H1 (cell line): Measurements from ENCODE around the gene RERE. TPM values are rescaled to one million over a fixed set of nuclear protein-coding genes. Genes with fewer than 3 reads are reported as not detected.

Experiments used
- CTCF ChIA-PET: fragments of 300-600 bp; sonication (Branson Sonifier 250); formaldehyde crosslinking; loops from one replicate; lab custom pipeline; 2021; ENCODE audit not compliant: partially characterized antibody; lab: Charles Lee
- POLR2A ChIA-PET: fragments of 300-600 bp; sonication (Branson Sonifier 250); formaldehyde crosslinking; loops from one replicate; lab custom pipeline; 2021; ENCODE audit warnings: inconsistent platforms; ENCODE audit not compliant: partially characterized antibody; lab: Charles Lee
- DNase-seq, 2 experiments: peaks; one replicate each; pipeline versions ENCODE4 v3.0.0 to v3.0.0-alpha.2; 2010 to 2022; ENCODE audit warnings: low spot score in 2 of 2, low read depth in 1 of 2, mixed read lengths in 1 of 2
- FAIRE-seq: peaks from 2 replicates; lab custom pipeline; 2011; peaks lifted over from hg19 to GRCh38; lab: Jason Lieb, UNC
- H2AFZ ChIP-seq: 2 replicates; pipeline ENCODE4 v1.8.1; 2012; ENCODE audit warnings: low read length, inconsistent platforms
- H2AK5ac ChIP-seq: 2 replicates; pipeline ENCODE4 v1.6.1; 2013; ENCODE audit warnings: low read depth, low read length
- H2BK120ac ChIP-seq: replicated peaks from 2 replicates; pipeline ENCODE3; 2013; ENCODE audit warnings: low read depth, low read length, inconsistent platforms
- H2BK12ac ChIP-seq: 2 replicates; pipeline ENCODE4 v1.6.1; 2013; ENCODE audit warnings: low read depth, low read length
- H2BK15ac ChIP-seq: 2 replicates; pipeline ENCODE4 v1.6.1; 2013; ENCODE audit warnings: low read length
- H2BK20ac ChIP-seq: 2 replicates; pipeline ENCODE4 v1.6.1; 2013; ENCODE audit warnings: low read length
- H2BK5ac ChIP-seq: 2 replicates; pipeline ENCODE4 v1.6.1; 2013; ENCODE audit warnings: low read depth, low read length
- H3K14ac ChIP-seq: 2 replicates; pipeline ENCODE4 v1.6.1; 2013; ENCODE audit warnings: inconsistent platforms; ENCODE audit not compliant: insufficient read length
- H3K18ac ChIP-seq: 2 replicates; pipeline ENCODE4 v1.6.1; 2013; ENCODE audit warnings: low read length; ENCODE audit errors: extremely low read depth
- H3K23ac ChIP-seq: 2 replicates; pipeline ENCODE4 v1.6.1; 2013; ENCODE audit warnings: inconsistent platforms; ENCODE audit not compliant: insufficient read length
- H3K23me2 ChIP-seq: 2 replicates; pipeline ENCODE4 v1.6.1; 2013; ENCODE audit warnings: low read depth, low read length
- H3K27ac ChIP-seq: 2 replicates; pipeline ENCODE4 v1.6.1; 2011; ENCODE audit warnings: low read depth, low read length, inconsistent platforms
- H3K27me3 ChIP-seq, 4 experiments: replicated peaks in 1 of 4; 1 replicate in 1 of 4; 2 replicates in 3 of 4; pipeline versions ENCODE4 v1.6.1 to v1.8.1; 2011 to 2013; ENCODE audit warnings: low read length in 3 of 4, mild to moderate bottlenecking in 3 of 4, inconsistent platforms in 2 of 4, mixed read lengths in 2 of 4, moderate library complexity in 1 of 4; ENCODE audit not compliant: control insufficient read depth in 3 of 4, insufficient read depth in 3 of 4; ENCODE audit errors: extremely low read depth in 1 of 4
- H3K36me3 ChIP-seq, 4 experiments: 2 replicates each; pipeline versions ENCODE4 v1.6.1 to v1.8.1; 2011 to 2013; ENCODE audit warnings: mild to moderate bottlenecking in 4 of 4, low read length in 3 of 4, moderate library complexity in 2 of 4, control low read depth in 1 of 4, inconsistent platforms in 1 of 4; ENCODE audit not compliant: insufficient read depth in 4 of 4, control insufficient read depth in 2 of 4
- H3K4ac ChIP-seq: replicated peaks from 2 replicates; pipeline ENCODE3; 2013; ENCODE audit warnings: low read length, low read depth, mixed read lengths, inconsistent platforms; ENCODE audit not compliant: insufficient read length
- H3K4me1 ChIP-seq, 4 experiments: replicated peaks in 1 of 4; 1 replicate in 1 of 4; 2 replicates in 3 of 4; pipeline versions ENCODE4 v1.6.1 to v1.8.1; 2011 to 2013; ENCODE audit warnings: low read length in 3 of 4, inconsistent platforms in 2 of 4, mixed read lengths in 1 of 4; ENCODE audit not compliant: insufficient read depth in 4 of 4, control insufficient read depth in 3 of 4
- H3K4me2 ChIP-seq, 2 experiments: 2 replicates each; pipeline versions ENCODE4 v1.6.1 to v1.8.1; 2011 to 2013; ENCODE audit warnings: low read depth in 2 of 2, low read length in 2 of 2, control low read depth in 1 of 2, inconsistent platforms in 1 of 2, mild to moderate bottlenecking in 1 of 2; ENCODE audit not compliant: insufficient read depth in 1 of 2
- H3K4me3 ChIP-seq, 4 experiments: fragments of 200-600, 300-600 bp in 1 of 4; sonication (generic), shearing (Covaris generic), sonication (Bioruptor Twin) in 1 of 4; 2 replicates each; pipeline versions ENCODE4 v1.5.1 to v1.8.1; 2011 to 2016; ENCODE audit warnings: low read length in 4 of 4, low read depth in 3 of 4, control low read depth in 2 of 4, inconsistent platforms in 2 of 4, mild to moderate bottlenecking in 2 of 4, mixed read lengths in 1 of 4, moderate library complexity in 1 of 4; ENCODE audit not compliant: insufficient read depth in 2 of 4; ENCODE audit errors: extremely low read depth in 1 of 4
- H3K56ac ChIP-seq: replicated peaks from 2 replicates; pipeline ENCODE3; 2013; ENCODE audit warnings: low read depth, mild to moderate bottlenecking, mixed read lengths, low read length, inconsistent platforms; ENCODE audit not compliant: insufficient read length
- H3K79me1 ChIP-seq: 2 replicates; pipeline ENCODE4 v1.6.1; 2013; ENCODE audit warnings: low read depth, low read length, control low read depth
- H3K79me2 ChIP-seq, 2 experiments: 2 replicates each; pipeline versions ENCODE4 v1.6.1 to v1.8.1; 2012 to 2013; ENCODE audit warnings: low read length in 2 of 2, mild to moderate bottlenecking in 2 of 2, inconsistent platforms in 1 of 2; ENCODE audit not compliant: insufficient read depth in 2 of 2, control insufficient read depth in 1 of 2
- H3K9ac ChIP-seq, 4 experiments: replicated peaks in 1 of 4; 1 replicate in 1 of 4; 2 replicates in 3 of 4; pipeline versions ENCODE4 v1.6.1 to v1.8.1; 2011 to 2013; ENCODE audit warnings: low read depth in 3 of 4, low read length in 3 of 4, control low read depth in 2 of 4, mild to moderate bottlenecking in 2 of 4, moderate library complexity in 2 of 4, inconsistent platforms in 1 of 4; ENCODE audit errors: extremely low read depth in 1 of 4
- H3K9me3 ChIP-seq, 2 experiments: 2 replicates each; pipeline versions ENCODE4 v1.6.1 to v1.8.1; 2012 to 2013; ENCODE audit warnings: mild to moderate bottlenecking in 2 of 2, moderate library complexity in 2 of 2, control low read depth in 1 of 2, inconsistent platforms in 1 of 2, low read depth in 1 of 2, low read length in 1 of 2, mixed read lengths in 1 of 2; ENCODE audit not compliant: insufficient read depth in 2 of 2
- H4K20me1 ChIP-seq, 2 experiments: replicated peaks in 1 of 2; 2 replicates each; pipeline versions ENCODE3 to v1.8.1; 2011 to 2013; ENCODE audit warnings: inconsistent platforms in 2 of 2, low read length in 2 of 2, mild to moderate bottlenecking in 1 of 2; ENCODE audit not compliant: insufficient read depth in 2 of 2, control insufficient read depth in 1 of 2
- H4K5ac ChIP-seq: 2 replicates; pipeline ENCODE4 v1.6.1; 2013; ENCODE audit warnings: low read length, low read depth, mixed read lengths, inconsistent platforms; ENCODE audit not compliant: insufficient read length
- H4K8ac ChIP-seq: 2 replicates; pipeline ENCODE4 v1.8.0; 2013; ENCODE audit warnings: mild to moderate bottlenecking, moderate library complexity, low read length, inconsistent platforms; ENCODE audit not compliant: insufficient read depth; ENCODE audit errors: extremely low read depth
- H4K91ac ChIP-seq: replicated peaks from 2 replicates; pipeline ENCODE3; 2013; ENCODE audit warnings: low read length, mixed read lengths, inconsistent platforms; ENCODE audit not compliant: insufficient read length
- ASH2L ChIP-seq: fragments of 200-600, 300-600 bp; sonication (generic); IDR thresholded peaks from one replicate; pipeline ENCODE4 v1.7.1; 2017; ENCODE audit warnings: low read length
- KDM1A ChIP-seq: fragments of 200-600, 300-600 bp; sonication (generic); IDR thresholded peaks from 2 replicates; pipeline ENCODE4 v1.7.1; 2016; ENCODE audit warnings: mild to moderate bottlenecking, low read length, borderline replicate concordance
- MAFK ChIP-seq: IDR thresholded peaks from 2 replicates; pipeline ENCODE4 v1.6.1; 2012; ENCODE audit warnings: low read depth, mild to moderate bottlenecking, improper control_type of control experiment, low read length
- SIRT6 ChIP-seq: IDR thresholded peaks from one replicate; pipeline ENCODE4 v1.7.1; 2012; ENCODE audit warnings: low read length, inconsistent platforms
- SP4 ChIP-seq: IDR thresholded peaks from 2 replicates; pipeline ENCODE4 v1.6.1; 2012; ENCODE audit warnings: low read length, inconsistent platforms
- SUZ12 ChIP-seq: fragments of 200-600 bp; sonication (generic); IDR thresholded peaks from 2 replicates; pipeline ENCODE4 v1.6.1; 2012; ENCODE audit warnings: mild to moderate bottlenecking, inconsistent platforms, low read length, moderate library complexity, mixed read lengths
- YY1 ChIP-seq: IDR thresholded peaks from 2 replicates; pipeline ENCODE4 v1.6.1; 2011; ENCODE audit warnings: low read depth, mild to moderate bottlenecking, low read length
- WGBS, 2 experiments: shearing (Covaris generic) in 1 of 2; methylation state at CpG; one replicate each; pipeline versions ENCODE4 v1.1.6 to v1.1.7; 2013 to 2015; ENCODE audit warnings: low lambda C conversion rate in 2 of 2, mixed read lengths in 2 of 2, inconsistent platforms in 1 of 2, low coverage in 1 of 2, missing lambda C conversion rate in 1 of 2; ENCODE audit not compliant: insufficient replicate concordance in 2 of 2, insufficient coverage in 1 of 2, insufficient read length in 1 of 2; ENCODE audit errors: extremely low coverage in 1 of 2, missing lambda C conversion rate in 1 of 2; 5-methylcytosine and 5-hydroxymethylcytosine counted together
- polyA plus RNA-seq, 7 experiments: library from polyadenylated mRNA; depleted of rRNA in 3 of 7; stranded (reverse) in 5 of 7; unstranded in 2 of 7; fragments of >200 nt in 5 of 7; fragments of 200-250 nt in 2 of 7; gene quantifications; 1 replicate in 5 of 7; 2 replicates in 1 of 7; 4 replicates in 1 of 7; pipeline versions ENCODE4 v1.2.1 to v1.2.3, GENCODE V29; 2011 to 2013; ENCODE audit warnings: missing spikeins in 2 of 7, mixed read lengths in 2 of 7
- total RNA-seq: library from RNA; stranded (reverse); fragmentation: NEBNext Ultra II Directional; extraction: Animal tissue kit (Norgen Biotek cat#: 25700); gene quantifications from 2 replicates; pipeline ENCODE4 v1.2.1, GENCODE V29; 2021

RERE gene
- total and polyA plus RNA-seq, 2 of the 8 experiments (the other 6 are each of a cell fraction or from before 2014, with no cell fraction given) = 15.3 to 142 TPM

- FAIRE-seq = no peak
Measured at GRCh38 chr1:8698012-8698630, 119.3 kb downstream of the RERE start.

More at GRCh38 chr1:8698012-8698630, 119.3 kb downstream of the RERE start:
- Histone ChIP-seq H3K56ac (no peak overlapping the region), H2BK20ac (no peak overlapping the region), H2BK5ac (no peak overlapping the region), H3K4me2 (no peak overlapping the region), H3K9me3 (no peaks in the 10 kb centered on the region), H2AK5ac (no peak overlapping the region), H3K36me3 (no peaks in the 10 kb centered on the region), H3K4me1 (peaks cover 2 to 27% (median 10%) of the 10 kb centered on the region in 4 experiments; a peak in 6 of 7 replicates), H4K5ac (no peak overlapping the region), H3K4me3 (no peak overlapping the region), H3K14ac (no peak overlapping the region), H2AFZ (no peak overlapping the region), H3K79me2 (peaks cover 35 to 96% of the 10 kb centered on the region in 2 experiments), H3K79me1 (peaks cover 3% of the 10 kb centered on the region), H3K9ac (no peak overlapping the region), H4K20me1 (peaks cover 18 to 26% of the 10 kb centered on the region in 2 experiments), H4K8ac (no peak overlapping the region), H4K91ac (no peak overlapping the region), H2BK12ac (no peak overlapping the region), H3K27me3 (no peaks in the 10 kb centered on the region), H3K23ac (no peak overlapping the region), H2BK120ac (no peak overlapping the region), H3K18ac (no peak overlapping the region), H3K4ac (no peak overlapping the region), H3K23me2 (peaks cover 4% of the 10 kb centered on the region; the same call in 1 of the 2 replicates), H2BK15ac (no peak overlapping the region), H3K27ac (no peak overlapping the region)
- no peak for TF ChIP-seq ASH2L
- TF ChIP-seq SIRT6 = no peak
- no peak for TF ChIP-seq YY1
- TF ChIP-seq SUZ12 = no peak
- no peak for TF ChIP-seq KDM1A
- no peak for TF ChIP-seq MAFK
- TF ChIP-seq SP4 = no peak
- ChIA-PET POLR2A (interaction anchor here (1.1 kb wide), 1 partner anchor 26 kb away, joined by 3 read pairs; no protein-coding TSS in a partner anchor), CTCF (interaction anchor here (1.0 kb wide), 1 partner anchor 12 kb away, joined by 5 read pairs; no protein-coding TSS in a partner anchor)
- DNase-seq = no peak
- 91% methylated on average over 3 of the region's 3 CpGs; no CpG with 5 or more reads in 1 of the 2 experiments for WGBS, 2 experiments
